Stimulated activated CD4-positive, alpha-beta T cell treated with anti-CD3 and anti-CD28 coated beads, Interleukin-12 subunit alpha, Interleukin-12 subunit beta, amount 100 ng/mL, for 48 hours (primary cell): ENCODE results near the gene COG2.

ENCODE experiments used
- DNase-seq, 3 donors: peaks; one replicate each; pipeline ENCODE4 v3.0.0-alpha.2; 2020; ENCODE audit warnings: low read depth in 2 of 3, low spot score in 1 of 3

Gene COG2

DNA sequence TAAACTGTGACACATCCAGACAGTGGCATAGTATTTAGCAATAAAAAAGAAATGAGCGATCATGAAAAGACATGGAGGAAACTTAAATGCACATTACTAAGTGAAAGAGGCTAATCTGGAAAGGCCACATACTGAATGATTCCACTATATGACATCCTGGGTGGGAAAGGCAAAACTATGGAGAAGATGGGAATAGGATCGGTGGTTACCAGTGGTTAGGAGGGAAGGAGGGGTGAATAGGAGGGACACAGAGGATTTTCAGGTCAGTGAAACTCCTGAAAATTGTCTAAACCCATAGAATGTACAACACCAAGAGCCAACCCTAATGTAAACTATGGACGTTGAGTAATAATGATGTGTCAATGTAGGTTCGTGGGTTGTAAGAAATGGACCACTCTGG lies 57.9 kb downstream of the COG2 start:
- no peak for DNase-seq

DNA sequence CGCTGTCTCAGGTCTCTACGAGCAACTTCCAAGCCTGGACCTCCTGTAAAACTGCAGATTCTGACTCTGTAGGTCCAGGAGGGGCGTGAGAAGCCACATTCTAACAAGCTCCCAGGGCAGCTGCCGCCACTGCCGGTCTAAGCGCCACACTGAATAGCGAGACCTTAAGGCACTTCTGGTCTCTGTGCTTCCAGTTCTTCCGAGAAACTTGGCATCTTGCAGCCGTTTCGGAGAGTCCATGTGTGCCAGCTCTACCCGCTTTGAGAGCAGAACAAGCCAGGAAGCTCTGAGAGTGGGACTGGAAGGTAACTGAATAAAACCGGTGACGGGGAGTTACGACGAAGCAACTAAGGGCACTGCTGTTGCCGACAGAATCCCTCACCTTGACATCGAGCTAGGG lies 59.2 kb downstream of the COG2 start:
- no peak for DNase-seq

DNA sequence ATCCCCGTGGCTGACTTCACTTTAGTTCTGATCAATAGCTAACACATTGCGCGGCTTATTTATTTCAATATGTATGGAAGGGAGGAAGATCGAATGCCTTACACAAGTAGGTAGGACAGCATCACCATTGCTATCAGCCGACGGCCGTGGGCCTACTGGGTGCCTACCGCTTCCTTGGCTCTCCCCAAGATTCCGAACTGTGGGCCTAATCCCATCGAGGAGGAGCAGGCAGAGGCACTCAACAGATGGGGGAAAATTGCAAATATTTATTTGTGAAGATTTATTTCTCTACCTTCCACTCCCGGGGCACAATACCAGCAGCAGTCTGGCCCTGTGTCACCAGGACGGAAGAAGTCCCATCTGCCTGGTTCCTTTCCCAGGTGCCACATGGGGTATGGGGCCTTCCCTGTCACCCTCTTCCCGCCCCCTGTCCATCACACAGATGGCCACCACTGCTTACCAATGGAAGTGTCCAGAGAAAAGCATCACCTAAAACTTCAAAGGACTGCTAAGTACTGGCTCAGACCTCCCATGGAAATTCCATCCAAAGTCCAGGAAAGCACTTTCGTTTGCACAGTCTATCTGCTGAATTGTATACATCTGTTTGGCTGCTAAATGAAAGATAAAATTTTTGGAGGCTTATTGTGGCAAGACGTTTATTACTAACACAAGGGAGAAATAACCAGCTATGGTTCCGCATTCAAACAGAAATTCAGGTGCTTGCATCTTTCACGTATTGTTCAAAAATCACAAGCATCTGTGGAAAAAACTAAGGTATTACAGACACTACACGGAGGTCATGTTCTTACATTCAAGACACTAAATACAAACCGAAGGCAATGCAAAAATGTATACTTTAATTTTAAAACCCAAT lies 59.9 kb downstream of the COG2 start:
- no peak for DNase-seq

DNA sequence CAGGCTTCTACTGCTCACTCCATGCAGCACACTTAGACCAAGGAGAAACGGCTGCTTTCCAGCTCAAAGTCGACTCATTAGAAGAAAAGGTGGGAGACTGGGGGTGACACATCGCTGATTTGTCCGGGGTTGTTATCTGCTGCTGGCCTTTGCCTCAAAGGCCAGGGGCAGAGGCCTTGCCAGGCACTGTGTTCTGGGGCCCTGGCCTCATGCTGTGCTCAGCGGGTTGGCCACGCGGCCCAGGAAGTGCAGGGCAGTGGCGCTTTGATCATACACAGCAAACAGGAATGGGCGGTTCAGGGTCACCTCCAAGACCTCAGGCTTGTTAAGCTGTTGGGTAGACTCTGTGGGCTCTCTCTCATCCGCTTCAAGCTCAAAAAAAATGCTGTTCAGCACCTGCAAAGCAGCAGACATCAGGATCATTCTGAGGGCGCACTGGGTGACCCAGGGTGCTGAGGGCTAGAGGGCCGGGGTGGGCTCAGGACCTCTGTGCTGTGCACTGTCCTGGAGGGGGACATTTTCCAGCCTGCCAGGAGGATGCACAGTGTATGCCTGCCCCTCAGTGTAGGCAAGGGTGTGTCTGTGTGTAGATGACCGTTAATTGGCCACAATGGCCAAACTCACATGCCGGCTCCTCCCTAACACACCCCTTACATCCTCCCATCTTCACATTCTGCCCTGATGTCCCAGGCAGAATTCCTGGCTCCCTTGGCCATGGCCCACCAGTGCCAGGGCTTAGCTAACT lies 60.8 kb downstream of the COG2 start:
- no peak for DNase-seq

DNA sequence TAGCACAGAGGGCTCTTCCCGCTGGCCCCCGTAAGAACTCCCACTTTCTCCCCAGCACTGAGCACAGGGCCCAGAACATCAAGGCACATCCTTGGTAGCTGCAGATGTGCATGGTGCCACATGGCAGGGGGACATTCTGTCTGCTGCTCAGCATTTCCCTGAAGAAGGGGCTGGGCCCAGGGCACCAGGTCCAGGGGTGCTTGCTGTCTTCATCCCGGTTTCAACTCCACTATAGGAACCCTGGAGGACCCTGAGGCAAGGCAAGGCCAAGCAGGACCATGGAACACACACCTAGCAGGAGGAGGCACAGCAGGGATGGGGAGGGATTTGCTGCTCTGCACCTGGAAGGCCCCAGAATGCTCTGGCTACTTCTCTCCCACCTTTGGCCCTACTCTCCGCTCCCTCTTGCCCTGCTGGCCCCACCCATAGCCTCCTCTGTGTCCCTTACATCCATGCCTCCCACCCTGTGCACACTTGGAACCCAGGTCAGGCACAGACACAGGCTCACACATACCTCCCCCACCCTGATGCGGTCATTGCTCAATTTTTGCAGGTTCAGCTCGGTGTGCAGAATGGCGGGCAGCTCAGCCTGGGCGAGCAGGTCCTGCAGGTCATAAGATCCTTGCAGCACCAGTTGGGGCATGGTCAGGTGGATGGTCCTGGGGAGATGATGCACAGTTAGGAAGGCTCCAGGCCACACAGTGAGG lies 61.6 kb downstream of the COG2 start:
- DNase-seq: no peak

DNA sequence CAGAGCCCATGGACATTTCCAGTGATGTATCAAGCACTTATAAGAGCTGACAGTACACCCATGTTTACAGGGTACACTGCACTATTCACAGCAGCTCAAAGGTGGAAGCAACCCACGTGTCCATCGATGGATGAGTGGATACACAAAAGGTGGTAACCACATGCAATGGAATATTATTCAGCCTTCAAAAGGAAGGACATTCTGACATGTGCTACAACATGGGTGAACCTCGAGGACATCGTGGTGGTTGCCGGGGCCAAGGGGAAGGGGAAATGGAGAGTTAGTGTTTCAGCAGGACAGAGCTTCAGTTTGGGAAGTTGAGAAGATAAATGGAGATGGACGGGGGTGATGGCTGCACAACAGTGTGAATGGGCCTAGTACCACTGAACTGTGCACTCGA lies 62.5 kb downstream of the COG2 start:
- DNase-seq: no peak

DNA sequence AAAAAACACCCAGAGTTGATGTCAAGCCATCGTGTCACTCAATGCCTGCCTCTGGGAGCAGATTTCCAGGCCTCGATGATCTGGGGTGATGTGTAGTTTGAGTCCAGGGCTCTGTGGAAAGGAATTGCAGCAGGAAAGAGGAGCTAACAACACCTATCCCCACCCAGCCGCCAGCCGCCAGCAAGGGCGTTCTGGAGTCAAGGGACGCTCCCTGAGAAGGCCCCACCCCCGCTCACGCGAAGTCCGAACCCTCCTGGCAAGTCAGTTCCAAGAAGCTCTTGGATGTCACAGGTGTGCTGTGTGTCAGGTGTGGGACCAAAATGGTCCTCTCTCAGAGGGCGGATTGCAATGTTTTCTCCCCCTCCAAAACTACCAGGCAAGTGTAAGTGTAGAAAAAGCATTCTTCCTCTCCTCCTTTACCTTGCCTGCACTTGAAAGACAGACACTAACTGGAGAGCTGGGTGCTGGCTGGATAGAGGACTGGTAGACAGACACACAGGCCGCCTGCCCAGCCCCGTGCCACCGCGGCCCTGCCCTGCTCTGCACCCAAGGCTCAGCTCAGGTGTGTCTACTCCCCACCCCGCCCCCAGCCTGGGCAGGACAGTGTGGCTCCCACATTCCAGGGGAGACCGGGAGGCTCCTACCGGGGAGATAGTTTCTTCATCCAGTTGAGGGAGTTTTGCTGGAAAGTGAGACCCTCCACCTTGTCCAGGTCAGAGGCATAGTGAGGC lies 63.2 kb downstream of the COG2 start:
- no peak for DNase-seq

DNA sequence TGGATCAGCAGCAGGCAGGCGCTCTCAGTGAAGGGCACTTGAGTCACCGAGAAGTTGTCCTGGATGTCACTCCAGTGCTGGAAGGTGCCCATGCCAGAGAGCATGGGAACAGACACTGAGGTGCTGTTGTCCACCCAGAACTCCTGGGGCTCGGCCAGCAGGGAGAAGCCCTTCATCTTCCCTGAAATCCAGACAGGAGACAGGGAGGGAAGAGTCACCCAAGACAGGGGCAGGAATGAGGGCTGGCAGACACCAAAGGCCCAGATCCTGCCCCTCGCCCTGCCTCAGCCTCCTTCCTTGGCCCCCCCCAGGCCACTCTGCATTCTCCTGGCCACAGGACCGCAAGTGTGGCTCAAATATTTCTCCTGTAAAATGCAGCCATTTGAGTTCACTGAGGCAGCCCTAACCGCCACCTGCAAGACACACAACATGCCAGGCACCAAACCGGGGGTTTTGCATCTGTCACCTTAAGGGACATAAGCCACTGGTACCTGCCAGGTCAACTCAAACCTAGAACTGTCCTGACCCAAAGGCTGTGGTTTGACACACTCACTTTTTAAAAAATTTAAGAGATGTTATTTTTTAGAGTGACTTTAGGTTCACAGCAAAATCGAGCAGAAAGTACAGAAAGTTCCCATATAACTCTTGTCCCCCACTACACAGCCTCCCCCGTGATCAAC lies 63.9 kb downstream of the COG2 start:
- DNase-seq: no peak

DNA sequence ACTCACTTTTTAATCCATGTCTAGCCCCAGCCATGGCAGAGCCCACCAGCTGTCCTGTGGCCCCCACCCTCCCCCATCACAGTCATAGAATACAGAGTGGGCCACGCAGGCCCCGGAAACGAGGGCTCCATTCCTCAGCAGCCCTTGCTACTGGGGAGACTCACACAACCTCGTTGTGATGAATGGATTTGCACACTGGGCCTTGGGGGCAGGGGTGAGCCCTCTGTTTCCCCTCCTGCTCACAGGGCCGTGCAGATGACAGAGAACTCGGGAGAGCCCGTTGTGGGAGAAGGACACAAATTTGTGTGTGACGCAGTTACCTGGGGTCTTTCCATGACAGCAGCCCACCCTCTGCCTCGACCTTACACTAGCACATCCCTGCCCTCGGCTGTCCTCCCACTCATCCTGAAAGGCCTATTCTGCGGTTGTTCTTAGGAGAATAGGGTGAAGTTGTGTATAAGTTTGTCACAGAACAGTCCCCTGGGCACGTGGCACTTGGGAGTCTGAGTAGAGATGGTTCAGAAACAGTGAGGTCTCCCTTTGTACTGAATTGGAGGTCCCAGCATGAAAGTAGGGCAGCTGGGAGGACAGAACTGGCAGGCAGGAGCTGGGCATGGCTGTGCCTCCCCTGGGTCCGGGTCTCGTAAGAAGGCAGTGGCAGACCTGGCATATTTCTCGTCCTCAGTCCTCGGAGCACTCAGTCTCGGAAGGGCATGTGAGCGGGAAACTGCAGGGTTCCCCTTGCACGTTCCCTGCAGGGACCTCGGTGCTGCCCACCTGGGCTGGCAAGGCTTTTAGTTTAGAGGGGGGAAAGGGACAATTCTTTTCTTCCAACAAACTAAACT lies 64.8 kb downstream of the COG2 start:
- DNase-seq: no peak

DNA sequence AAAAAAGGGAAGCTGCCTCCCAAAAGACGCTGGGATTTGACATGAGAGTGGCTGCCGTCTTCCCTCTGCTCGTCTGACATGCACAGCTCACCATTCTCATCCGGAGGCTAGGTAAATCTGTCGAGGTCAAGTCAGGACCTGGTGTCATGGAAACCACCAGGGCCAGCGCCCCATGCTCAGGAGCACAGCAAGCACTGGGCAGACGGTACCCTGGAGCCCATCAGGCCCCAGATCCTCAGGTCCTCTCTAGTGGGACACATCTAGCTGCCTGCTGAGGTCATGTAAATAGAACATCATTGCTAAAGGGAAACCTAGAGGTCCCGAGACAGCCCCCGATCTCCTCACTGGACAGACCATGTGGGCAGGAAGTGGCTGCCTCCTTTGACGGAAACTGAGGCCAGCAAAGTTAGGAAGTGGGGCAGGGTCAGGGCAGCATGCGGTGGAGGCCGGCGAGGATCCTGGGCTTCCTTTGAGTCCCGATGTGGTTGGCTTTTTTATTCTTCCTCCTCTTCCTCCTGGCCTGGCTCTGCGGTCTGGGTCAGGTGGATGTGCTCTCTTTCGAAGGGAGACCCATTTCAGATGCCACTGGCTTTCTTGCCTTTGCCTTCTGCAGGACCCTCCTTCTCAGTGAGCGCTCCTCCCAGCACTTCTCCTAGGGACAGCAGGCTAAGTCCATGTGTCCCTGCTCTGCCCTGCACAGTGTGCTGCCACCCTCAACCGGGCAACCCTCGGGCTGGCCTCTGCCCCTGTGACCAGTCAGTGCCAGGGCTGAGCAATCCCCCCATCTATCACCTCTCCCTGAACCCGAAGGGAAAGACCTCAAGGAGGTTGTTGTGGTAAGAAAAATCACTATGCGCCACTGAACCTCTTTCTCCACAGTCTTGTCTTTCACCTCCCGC lies 65.7 kb downstream of the COG2 start:
- DNase-seq: no peak

DNA sequence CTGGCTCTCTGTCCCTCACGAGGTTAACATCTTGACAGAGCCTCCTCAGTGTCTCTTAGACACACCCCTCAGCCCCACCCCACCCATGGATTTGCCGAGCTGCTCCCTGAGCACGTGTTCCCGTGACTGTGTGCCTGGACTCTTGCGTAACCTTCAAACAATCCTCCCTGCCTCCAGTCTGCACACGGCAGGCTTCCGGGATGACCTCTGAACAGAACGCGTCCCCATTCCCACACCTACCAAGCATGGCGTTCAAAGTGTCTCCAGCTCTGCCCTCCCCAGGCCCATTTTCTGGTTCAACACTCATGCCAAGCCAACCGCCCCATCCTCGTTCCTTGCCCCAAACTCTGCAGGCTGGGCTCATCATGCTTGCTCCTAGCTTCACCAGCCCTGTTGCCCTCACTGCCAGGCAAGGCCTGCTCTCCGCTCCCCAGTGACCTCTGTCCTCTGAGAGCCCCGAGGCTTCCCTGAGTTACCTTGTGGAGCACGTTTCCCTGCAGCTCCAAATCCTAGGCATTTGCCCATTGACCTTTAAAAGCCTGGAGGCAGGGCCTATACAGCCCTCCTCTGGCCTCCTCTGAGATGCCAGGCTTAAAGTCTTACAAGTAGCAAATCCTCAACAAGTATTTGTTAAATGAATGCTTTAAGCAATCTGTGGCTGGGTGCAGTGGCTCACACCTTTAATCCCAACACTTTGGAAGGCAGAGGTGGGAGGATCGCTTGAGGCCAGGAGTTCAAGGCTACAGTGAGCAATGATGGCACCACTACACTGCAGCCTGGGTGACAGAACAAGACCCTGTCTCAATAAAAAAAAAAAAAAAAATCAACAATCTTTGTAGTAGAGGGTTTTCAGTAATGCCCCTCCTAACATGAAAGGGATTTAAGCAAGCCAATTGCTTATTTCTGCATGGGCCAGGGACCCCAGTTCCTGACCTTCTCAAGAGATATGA lies 66.6 kb downstream of the COG2 start:
- no peak for DNase-seq

DNA sequence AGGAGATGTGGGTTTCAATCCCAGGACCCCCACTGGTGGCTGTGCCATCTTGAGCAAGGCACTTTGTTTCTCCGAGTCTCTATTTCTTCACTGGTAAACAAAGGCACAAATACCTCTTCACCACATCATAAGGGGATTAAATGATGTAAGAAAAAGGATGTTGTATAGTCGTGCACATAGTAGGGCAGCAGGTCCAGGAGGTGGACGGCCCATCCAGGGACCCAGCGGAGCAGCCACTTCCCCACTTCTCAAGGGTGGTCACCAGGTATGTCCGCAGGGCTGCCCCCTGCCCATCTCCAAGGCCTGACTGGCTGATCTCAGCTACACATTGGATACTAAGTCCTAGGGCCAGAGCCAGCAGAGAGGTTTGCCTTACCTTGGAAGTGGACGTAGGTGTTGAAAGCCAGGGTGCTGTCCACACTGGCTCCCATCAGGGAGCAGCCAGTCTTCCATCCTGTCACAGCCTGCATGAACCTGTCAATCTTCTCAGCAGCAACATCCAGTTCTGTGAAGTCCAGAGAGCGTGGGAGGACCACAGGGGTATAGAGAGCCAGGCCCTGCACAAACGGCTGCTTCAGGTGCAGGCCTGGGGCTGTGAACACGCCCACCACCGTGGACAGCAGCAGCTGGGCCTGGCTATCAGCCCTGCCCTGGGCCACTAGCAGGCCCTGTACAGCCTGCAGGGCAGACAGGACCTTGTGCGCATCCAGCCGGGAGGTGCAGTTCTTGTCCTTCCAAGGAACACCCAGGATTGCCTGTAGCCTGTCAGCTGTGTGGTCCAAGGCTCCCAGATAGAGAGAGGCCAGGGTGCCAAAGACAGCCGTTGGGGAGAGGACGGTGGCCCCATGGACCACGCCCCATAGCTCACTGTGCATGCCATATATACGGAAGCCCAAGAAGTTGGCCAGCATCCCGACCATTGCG lies 67.6 kb downstream of the COG2 start:
- DNase-seq: no peak

DNA sequence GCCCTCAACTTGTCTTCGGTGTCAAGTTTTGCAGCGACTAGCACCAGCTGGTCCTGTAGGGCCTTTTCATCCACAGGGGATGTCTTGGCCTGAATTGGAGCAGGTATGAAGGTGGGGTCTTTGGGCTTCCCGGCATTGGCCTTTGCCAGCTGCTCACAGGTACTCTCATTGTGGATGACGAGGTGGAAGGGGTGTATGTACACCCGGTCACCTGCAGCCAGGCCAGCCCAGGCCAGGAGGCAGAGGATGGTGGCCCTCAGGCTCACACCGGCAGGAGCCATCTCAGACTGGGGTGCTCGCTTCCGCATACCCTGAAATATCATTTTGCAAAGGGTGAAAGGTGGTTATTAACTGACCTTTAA lies 68.2 kb downstream of the COG2 start:
- DNase-seq: no peak

DNA sequence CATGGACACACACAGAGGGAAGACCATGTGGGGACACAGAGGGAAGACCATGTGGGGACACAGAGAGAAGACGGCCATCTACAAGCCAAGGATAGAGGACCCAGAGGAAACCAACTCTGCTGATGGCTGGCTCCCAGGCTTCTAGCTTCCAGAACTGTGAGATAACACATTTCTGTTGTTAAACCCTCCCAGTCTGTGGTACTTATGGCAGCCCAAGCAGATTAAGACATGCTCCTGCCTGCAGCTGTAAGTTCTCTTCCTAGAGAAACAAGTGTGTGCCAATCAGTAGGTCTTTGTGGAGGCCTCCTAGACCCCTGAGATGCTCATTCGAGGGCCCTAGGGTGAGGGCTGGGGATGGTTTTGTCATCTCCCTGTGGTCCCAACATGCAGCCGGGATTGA lies 69.0 kb downstream of the COG2 start:
- no peak for DNase-seq

DNA sequence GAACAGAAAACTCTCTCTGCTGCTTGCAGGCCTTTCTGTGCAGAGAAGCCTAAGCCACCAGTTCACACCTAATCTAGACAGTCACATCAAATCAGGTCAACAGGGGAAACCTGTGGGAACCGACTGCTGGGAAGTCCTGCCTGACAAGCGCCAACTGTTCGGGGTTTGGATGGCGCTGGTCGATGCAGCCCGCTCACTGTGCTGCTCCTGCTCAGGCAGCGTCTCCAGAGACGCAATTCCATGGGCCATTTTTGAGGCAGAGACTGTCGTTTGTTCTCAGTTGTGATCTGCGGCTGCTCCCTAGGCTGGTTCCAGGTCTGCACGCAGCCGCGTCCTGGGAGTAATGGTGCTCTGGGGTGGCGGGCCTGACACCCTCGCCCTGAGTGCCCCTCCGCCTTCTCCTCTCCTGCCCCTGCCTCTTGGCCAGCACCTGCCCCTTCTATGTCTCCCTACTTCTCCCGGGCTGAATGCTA lies 70.2 kb downstream of the COG2 start:
- no peak for DNase-seq

DNA sequence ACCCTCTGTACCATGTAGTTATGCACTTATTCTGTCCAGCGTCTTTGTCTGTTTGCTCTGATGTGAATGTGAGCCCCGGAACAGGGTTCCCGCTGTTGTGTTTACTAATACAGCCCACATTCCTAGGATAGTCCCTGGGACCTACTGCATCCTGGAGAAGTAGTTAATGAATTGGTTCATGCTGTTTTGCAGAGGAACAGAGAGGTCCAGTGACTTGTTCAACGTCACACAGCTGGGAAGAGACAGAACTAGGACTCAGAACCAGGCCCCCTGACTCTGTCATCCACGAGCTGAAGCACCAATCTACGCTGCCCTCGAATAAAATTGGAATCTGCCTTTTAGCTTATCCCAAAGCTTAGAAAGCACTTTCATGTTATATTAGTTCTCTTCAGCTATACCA lies 70.9 kb downstream of the COG2 start:
- no peak for DNase-seq

DNA sequence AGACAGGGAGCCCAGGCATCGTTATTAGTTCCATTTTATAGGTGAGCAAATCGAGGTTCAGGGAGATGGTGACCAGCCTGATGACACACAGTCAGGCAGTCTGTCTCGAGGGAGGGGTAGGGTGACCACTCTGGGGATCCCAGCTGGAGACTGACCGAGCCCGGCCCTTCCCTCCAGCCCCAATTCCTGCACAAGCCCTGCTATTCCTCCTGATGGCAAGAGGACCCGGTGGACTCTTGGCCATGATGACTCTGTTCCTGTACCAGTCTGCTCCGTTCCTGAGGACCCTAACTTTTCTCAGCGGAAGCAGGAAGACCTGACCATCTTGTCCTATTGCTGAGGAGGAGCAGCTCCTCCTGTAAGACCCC lies 71.2 kb downstream of the COG2 start:
- no peak for DNase-seq
